HG03159 (cell line): ENCODE results near the gene MUC5AC.
"Not testable (repeated sequence)": the region's sequence is repeated elsewhere in the genome, so short reads cannot be mapped to it uniquely, and the experiment has no call there.

Experiments used
- ATAC-seq: cut with Tn5 transposase; IDR thresholded peaks from one replicate; pipeline ENCODE4 v1.9.1; 2021; ENCODE audit warnings: mild to moderate bottlenecking, moderate library complexity; ENCODE audit not compliant: unreplicated experiment

Gene MUC5AC

DNA sequence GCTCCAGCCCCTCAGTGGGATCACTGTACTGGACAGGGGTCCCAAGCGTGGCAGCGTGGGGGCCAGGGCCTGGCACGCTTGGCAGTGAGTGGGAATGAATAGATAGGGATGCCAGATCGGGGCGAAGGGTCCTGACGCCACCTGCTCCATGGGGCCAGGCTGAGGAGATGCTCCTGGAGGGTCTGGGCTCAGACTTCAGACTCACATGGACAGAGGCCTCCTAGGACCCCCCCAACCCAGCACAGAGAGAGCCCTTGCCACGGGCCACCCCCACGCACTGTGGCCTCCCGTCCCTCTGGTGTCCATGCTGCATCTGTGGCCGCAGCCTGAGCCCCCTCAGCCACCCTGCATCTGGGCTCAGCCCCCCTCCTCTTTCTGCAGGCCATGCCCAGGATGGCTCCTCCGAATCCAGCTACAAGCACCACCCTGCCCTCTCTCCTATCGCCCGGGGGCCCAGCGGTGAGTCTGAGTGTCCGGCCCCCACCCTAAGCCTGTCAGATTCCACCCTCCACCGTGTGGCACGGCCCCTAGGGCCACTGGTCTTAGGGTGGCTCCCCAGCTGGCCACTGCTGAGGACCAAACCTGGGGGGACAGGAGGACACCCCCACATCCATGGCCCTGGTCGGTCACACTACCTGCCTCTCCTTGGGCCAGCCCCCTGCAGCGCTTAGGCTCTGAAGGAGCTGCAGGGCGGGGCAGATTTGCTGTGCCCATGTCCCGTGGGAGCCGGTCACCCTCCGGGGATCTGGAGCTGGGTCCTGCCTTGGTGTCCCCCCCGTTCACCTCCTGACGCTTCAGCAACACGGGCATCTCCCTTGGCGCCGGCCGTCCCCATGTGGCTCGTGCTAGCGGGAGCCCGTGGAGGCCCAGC lies 2.7 kb downstream of the MUC5AC start:
- ATAC-seq = no peak

DNA sequence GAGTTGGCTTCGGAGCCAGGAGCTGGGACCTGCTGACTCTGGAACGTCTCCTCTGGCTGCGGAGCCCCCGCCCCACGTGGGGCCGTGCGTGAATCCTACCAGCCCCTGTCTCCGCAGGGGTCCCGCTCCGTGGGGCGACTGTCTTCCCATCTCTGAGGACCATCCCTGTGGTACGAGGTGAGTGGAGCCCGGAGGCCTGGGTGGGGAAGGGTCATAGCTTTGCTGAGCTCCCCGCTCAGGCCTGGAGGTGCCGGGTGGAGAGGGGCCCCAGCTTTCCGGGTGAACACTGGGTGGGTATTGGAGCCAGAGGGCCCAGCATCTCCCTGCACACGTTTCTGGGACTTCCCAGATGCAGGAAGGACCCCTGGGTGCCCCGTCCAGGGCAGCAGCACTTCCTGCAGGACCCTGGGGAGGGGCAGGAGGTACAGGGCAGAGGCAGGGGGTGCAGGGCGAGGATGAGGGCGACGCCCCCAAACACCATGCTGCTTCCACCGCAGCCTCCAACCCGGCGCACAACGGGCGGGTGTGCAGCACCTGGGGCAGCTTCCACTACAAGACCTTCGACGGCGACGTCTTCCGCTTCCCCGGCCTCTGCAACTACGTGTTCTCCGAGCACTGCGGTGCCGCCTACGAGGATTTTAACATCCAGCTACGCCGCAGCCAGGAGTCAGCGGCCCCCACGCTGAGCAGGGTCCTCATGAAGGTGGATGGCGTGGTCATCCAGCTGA lies 3.8 kb downstream of the MUC5AC start:
- no peak for ATAC-seq

DNA sequence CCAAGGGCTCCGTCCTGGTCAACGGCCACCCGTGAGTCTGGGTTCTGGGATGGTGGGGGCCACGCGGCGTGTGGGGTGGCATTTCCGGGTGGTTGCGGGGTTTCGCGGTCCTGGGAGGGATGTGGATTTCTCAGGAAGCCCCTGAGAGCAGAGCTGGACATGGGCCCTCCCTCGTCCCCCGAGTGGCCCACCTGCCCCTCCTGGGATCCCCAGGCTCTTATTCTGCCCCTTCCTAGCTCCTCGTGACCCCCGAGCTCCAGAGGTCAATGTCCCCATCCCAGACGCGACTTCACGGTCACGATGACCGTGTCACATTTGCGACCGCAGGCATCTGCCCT lies 4.4 kb downstream of the MUC5AC start:
- no peak for ATAC-seq

DNA sequence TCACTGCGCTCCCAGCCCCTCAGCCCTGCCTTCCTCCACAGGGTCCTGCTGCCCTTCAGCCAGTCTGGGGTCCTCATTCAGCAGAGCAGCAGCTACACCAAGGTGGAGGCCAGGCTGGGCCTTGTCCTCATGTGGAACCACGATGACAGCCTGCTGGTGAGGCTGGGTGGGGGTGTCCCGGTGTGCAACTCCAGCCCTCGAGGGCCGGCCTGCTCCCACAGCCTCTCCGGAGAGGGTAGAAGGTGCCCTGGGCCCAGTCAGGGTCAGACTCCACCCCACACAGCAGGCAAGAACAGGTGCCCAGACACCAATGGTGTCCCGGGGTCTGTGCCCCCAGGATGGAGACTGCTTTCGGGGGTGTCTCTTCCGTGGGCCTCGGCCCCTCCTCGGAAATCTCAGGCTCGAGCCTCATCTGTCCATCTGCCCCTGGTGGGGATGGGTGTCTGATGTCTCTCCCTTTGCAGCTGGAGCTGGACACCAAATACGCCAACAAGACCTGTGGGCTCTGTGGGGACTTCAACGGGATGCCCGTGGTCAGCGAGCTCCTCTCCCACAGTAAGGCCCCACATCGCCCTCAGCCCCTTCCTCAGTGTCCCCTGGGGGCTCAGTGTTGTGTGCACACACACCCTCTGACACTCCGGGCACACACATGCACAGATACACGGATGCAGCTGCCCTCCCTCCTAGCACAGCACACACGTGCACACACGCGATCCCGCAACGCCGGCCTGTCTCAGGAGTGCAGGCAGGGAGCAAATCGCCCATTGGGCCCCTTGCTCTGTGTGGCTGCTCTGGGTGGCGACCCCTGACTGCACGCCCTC lies 4.9 kb downstream of the MUC5AC start:
- no peak for ATAC-seq

DNA sequence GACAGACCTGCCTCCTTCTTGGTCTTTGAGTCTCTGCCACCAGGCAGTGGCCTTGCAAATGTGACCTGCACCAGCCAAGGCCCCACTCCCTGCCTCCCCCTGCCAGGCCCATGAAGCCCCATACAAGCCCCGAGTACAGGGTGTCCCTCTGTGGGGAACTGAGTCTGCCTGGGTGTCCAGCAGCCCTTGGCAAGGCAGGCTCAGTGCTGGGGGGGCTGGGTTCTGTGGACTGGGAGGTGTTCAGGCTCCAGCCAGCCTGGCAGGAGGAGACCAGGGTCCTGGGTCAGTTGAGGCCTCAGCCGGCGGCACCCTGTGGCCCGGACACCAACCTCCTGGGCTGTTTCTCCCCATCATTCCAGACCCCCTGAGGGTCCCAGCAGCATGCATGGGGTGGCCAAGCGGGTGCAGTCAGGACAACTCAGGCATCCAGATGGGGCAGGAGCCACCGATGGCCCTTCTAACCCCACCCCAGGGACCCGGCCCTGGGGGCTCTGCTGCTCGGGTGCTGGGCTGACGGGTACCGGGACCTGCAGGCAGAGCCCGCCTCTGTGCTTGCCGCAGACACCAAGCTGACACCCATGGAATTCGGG lies 5.7 kb downstream of the MUC5AC start:
- ATAC-seq = no peak

DNA sequence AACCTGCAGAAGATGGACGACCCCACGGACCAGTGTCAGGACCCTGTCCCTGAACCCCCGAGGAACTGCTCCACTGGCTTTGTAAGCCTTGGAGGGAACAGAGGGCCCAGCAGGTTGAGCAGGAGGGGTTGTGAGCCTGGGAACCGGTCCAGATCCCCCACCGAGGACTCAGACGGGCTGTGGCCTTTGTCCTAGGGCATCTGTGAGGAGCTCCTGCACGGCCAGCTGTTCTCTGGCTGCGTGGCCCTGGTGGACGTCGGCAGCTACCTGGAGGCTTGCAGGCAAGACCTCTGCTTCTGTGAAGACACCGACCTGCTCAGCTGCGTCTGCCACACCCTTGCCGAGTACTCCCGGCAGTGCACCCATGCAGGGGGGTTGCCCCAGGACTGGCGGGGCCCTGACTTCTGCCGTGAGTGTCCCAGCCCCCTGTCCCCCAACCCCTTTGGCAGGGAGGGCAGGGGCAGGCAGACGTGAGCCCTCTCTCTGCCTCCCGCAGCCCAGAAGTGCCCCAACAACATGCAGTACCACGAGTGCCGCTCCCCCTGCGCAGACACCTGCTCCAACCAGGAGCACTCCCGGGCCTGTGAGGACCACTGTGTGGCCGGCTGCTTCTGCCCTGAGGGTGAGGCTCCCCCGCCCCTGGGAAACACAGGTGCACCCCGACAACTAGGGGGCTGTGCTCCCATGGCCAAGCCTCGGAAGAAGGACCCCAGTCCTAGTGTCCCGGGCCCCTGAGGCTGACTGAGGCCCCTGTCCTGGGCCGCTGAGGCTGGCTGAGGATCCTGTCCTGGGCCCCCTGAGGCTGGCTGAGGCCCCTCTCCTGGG lies 6.4 kb downstream of the MUC5AC start:
- ATAC-seq = no peak

DNA sequence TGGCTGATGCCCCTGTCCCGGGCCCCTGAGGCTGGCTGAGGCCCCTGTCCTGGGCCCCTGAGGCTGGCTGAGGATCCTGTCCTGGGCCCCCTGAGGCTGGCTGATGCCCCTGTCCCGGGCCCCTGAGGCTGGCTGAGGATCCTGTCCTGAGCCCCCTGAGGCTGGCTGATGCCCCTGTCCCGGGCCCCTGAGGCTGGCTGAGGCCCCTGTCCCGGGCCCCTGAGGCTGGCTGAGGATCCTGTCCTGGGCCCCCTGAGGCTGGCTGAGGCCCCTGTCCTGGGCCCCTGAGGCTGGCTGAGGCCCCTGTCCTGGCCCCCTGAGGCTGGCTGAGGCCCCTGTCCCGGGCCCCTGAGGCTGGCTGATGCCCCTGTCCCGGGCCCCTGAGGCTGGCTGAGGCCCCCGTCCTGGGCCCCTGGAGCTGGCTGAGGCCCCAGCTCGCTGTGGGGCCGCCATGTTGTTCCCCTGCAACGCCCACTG lies 7.1 kb downstream of the MUC5AC start:
- not testable (repeated sequence) for ATAC-seq

DNA sequence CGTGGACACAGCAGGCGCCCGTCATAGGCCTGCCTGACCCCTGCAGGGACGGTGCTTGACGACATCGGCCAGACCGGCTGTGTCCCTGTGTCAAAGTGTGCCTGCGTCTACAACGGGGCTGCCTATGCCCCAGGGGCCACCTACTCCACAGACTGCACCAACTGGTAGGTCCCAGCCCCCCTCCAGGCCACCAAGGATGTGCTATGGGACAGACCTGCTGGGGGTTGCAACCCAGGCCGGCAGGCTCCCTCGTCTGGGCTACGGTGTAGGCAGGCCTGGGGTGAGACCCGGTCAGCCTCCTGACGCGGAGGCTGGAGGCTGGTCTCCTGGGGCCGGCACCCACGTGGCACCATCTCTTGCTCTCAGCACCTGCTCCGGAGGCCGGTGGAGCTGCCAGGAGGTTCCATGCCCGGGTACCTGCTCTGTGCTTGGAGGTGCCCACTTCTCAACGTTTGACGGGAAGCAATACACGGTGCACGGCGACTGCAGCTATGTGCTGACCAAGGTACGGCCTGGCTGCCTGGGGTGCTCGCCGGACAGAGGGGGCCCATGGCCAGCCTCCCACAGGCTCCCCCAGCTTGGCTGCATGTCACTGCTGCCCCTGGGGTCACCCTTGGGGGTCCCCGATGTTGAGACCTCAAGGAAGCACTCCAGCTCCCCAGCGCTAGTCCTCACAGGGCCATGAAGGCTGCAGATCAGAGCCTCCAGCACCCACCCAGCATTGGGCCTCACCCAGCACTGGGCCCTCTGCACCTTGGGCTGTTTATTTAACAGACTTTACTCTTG lies 7.7 kb downstream of the MUC5AC start:
- no peak for ATAC-seq

DNA sequence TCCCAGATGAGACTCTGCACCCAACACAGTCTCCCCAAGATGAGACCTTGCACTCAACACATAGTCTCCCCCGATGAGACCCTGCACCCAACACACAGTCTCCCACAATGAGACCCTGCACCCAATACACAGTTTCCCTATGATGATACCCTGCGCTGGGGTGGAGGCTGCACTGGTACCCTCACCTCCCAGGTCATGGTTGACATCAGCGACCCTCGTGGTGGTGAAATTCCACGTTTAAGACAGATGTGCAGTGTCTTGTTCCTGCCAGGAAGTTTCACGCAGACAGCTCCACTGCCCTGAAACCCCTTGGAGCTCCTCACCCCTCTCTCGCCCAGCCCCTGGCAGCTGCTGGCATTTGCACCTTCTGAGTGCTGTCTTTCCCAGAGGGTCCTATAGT lies 9.5 kb downstream of the MUC5AC start:
- no peak for ATAC-seq

DNA sequence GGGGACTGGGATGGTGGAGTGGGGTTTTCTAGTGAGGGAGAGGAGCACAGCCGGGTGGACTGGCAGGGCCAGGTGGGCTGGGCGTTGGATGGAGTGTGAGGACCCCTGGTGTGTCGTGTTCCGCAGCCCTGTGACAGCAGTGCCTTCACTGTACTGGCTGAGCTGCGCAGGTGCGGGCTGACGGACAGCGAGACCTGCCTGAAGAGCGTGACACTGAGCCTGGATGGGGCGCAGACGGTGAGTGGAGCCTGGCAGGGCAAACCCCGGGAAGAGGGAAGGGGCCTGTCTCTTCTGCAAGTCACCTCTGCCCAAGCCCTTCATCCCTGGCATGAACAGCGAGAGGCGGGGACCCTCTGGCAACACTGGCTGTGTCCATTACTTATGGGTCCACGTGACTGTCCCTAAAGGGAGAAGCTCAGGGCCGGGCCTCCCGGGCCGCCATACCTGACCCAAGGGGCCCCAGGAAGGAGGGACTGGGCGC lies 10.0 kb downstream of the MUC5AC start:
- ATAC-seq = no peak

DNA sequence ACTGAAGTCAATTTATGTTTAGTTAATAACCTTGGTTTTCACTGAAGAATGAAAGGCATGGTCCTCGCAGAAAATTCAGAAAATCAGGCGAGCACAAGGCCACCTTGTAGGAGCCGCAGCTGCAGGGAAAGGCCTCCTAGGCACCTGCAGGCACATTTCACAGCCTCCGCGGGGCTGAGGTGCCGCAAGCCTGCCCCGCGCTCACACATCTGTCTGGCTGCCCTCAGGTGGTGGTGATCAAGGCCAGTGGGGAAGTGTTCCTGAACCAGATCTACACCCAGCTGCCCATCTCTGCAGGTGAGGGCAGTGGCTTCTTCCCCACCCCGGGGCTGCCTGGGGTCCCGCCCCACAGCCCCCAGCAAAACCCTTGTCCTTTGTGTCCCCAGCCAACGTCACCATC lies 10.5 kb downstream of the MUC5AC start:
- no peak for ATAC-seq

DNA sequence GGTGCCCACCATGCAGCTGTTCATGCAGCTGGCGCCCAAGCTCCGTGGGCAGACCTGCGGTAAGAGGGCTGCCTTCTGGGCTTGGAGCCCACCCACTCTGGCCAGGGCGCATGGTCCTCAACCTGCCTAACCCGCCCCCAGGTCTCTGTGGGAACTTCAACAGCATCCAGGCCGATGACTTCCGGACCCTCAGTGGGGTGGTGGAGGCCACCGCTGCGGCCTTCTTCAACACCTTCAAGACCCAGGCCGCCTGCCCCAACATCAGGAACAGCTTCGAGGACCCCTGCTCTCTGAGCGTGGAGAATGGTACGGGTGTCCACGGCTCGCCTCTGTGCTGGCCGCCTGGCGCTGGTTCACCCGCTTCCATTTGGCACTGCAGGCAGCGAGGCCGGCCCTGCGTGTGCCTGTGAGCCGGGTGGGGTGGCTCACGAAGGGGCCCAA lies 11.0 kb downstream of the MUC5AC start:
- no peak for ATAC-seq

DNA sequence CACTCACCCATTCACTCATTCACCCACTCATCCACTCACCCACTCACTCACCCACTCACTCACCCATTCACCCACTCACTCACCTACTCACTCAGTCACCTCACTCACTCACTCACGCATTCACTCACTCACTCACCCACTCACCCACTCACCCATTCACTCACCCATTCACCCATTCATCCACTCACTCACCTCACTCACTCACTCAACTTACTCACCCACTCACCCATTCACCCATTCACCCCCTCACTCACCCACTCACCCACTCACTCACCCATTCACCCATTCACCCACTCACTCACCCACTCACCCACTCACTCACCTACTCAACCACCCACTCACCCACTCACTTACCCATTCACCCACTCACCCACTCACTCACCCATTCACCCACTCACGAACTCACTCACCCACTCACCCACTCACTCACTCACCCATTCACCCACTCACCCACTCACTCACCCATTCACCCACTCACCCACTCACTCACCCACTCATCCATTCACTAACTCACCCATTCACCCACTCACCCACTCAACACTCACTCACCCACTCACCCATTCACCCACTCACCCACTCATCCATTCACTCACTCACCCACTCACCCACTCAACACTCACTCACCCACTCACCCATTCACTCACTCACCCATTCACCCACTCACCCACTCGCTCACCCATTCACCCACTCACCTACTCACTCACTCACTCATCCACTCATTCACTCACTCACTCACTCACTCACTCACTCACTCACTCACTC lies 13.7 kb downstream of the MUC5AC start:
- ATAC-seq = no peak

DNA sequence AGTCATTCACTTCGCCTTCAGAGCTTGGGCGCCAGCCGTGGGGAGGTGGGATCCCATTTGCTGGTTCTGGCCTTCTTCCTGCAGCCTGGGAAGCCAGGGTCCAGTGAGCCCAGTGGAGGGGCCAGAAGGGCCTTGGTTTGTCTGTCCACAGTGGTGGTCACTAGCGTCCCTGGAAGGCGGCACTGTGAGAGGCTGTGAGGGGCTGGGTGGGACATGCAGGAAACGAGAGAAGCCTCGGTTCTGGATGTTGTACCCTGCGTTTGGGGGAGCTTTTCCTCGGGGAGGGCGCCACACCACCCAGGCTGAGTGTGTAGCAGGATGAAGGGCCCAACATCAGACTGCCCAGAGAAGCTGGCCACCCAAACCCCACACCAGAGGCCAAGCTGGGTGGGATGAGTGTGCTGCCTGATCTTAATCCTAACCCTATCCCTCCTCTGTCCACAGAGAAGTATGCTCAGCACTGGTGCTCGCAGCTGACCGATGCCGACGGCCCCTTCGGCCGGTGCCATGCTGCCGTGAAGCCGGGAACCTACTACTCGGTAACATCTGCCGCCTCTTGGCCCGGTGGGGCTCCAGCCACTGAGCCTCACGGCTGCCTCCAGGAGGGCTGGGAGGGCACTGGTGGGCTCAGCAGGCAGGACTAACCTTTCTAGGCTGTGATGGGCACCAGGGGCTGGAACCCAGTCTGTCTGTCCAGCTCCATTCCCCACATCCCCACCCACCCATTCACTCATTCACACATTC lies 14.4 kb downstream of the MUC5AC start:
- ATAC-seq = no peak

DNA sequence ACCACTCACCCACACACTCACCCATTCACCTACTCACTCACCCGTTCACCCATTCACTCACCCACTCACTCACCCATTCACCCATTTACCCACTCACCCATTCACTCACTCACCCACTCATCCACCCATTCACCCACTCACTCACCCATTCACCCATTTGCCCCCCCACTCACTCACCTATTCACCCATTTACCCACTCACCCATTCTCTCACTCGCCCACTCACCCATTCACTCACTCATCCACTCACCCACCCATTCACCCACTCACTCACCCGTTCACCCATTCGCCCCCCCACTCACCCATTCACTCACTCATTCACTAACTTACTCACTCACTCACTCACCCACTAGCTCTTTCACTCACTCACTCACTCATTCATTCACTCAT lies 15.0 kb downstream of the MUC5AC start:
- ATAC-seq = no peak

DNA sequence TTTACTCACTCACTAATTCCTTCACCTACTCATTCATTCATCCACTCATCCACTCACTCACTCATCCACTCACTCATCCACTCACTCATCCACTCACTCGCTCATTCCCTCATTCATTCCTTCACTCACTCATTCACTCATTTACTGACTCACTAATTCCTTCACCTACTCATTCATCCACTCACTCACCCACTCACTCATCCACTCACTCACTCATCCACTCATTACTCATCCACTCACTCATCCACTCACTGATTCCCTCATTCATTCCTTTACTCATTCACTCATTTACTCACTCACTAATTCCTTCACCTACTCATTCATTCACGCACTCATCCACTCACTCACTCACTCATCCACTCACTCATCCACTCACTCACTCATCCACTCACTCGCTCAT lies 15.6 kb downstream of the MUC5AC start:
- not testable (repeated sequence) for ATAC-seq

DNA sequence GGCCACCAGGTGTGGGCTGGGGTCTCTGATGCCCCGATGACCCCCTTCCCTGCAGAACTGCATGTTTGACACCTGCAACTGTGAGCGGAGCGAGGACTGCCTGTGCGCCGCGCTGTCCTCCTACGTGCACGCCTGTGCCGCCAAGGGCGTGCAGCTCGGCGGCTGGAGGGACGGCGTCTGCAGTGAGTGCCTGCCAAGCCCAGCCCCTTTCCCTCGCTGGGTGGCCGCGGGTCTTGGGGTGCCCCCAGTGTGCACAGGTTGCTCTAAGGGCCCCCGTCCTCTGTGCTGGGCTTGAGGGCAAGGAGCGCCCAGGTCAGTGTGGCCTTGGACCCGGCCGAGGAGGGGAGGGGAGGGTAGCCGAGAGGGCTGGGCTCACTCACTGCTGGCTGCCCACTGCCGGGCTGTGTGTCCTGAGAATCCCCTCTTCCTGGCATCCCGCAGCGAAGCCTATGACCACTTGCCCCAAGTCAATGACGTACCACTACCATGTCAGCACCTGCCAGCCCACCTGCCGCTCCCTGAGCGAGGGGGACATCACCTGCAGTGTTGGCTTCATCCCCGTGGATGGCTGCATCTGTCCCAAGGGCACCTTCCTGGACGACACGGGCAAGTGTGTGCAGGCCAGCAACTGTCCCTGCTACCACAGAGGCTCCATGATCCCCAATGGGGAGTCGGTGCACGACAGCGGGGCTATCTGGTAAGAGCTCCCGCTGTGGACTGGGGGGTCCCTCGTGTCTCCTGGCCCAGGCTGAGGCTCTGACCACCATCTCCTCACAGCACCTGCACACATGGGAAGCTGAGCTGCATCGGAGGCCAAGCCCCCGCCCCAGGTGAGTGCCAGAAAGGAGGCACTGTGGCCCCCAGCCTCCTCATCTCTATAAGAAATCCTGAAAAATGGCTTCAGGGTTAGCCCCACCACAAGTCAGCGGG lies 17.0 kb downstream of the MUC5AC start:
- ATAC-seq = no peak
